T-cell (primary cell): ENCODE data around the gene SASS6. TPM values are rescaled to one million over a fixed set of nuclear protein-coding genes. Genes with fewer than 3 reads are reported as not detected.

Source experiments
- ATAC-seq, 4 experiments: fragments of 200-7000 bp in 3 of 4; fragments of 150-1000 bp in 1 of 4; cut with Tn5 transposase; replicated peaks in 1 of 4; 1 replicate in 3 of 4; 2 replicates in 1 of 4; pipeline ENCODE4 v1.10.0; 2021; ENCODE audit warnings: moderate library complexity in 3 of 4, mild to moderate bottlenecking in 2 of 4, moderate number of reproducible peaks in 1 of 4
- CTCF ChIA-PET, 2 donors: fragments of 300-600 bp; sonication (Branson Sonifier 250); formaldehyde crosslinking; loops; one replicate each; lab custom pipeline; 2022; ENCODE audit warnings: antibody characterized with exemption in 2 of 2; lab: Charles Lee
- POLR2A ChIA-PET, 2 donors: fragments of 300-600 bp; sonication (Branson Sonifier 250); formaldehyde crosslinking; loops; one replicate each; lab custom pipeline; 2022; ENCODE audit warnings: antibody characterized with exemption in 2 of 2; lab: Charles Lee
- DNase-seq, 35 experiments: peaks; one replicate each; pipeline versions ENCODE4 v3.0.0 to v3.0.0-alpha.2; 2013 to 2023
- H3K27ac ChIP-seq: one replicate; pipeline ENCODE4 v1.5.1; 2013; ENCODE audit warnings: low read length
- H3K27me3 ChIP-seq, 2 experiments: replicated peaks in 1 of 2; 1 replicate in 1 of 2; 2 replicates in 1 of 2; pipeline versions ENCODE4 v1.6.1 to v1.7.0; 2013; ENCODE audit warnings: low read length in 1 of 2, mixed read lengths in 1 of 2; ENCODE audit not compliant: control insufficient read depth in 2 of 2, insufficient read depth in 2 of 2; ENCODE audit errors: extremely low read depth in 1 of 2
- H3K36me3 ChIP-seq, 2 donors: 1 replicate in 1 of 2; 2 replicates in 1 of 2; pipeline versions ENCODE4 v1.6.1 to v1.7.0; 2013; ENCODE audit warnings: low read length in 1 of 2; ENCODE audit not compliant: control insufficient read depth in 2 of 2, insufficient read depth in 1 of 2; ENCODE audit errors: extremely low read depth in 1 of 2
- H3K4me1 ChIP-seq, 2 experiments: 1 replicate in 1 of 2; 2 replicates in 1 of 2; pipeline versions ENCODE4 v1.6.1 to v1.7.0; 2013; ENCODE audit warnings: low read length in 2 of 2, mixed read lengths in 1 of 2; ENCODE audit not compliant: insufficient read depth in 2 of 2, control insufficient read depth in 1 of 2; ENCODE audit errors: extremely low read depth in 1 of 2
- H3K4me3 ChIP-seq, 2 donors: 1 replicate in 1 of 2; 2 replicates in 1 of 2; pipeline versions ENCODE4 v1.5.1 to v1.7.0; 2013; ENCODE audit warnings: mild to moderate bottlenecking in 2 of 2, low read length in 1 of 2, moderate library complexity in 1 of 2; ENCODE audit not compliant: control insufficient read depth in 1 of 2; ENCODE audit errors: extremely low read depth in 1 of 2
- H3K9me3 ChIP-seq: 2 replicates; pipeline ENCODE4 v1.7.0; 2013
- H3K27ac Mint-ChIP-seq, 2 donors: one replicate each; pipeline ENCODE4 v1.8.0; 2020 to 2021; ENCODE audit warnings: mild to moderate bottlenecking in 2 of 2, mixed read lengths in 2 of 2
- H3K27me3 Mint-ChIP-seq, 2 donors: one replicate each; pipeline ENCODE4 v1.8.0; 2021 to 2022; ENCODE audit warnings: mixed read lengths in 2 of 2
- H3K36me3 Mint-ChIP-seq: one replicate; pipeline ENCODE4 v1.8.0; 2021; ENCODE audit warnings: mixed read lengths
- H3K4me1 Mint-ChIP-seq, 3 donors: one replicate each; pipeline ENCODE4 v1.8.0; 2020 to 2022; ENCODE audit warnings: mixed read lengths in 3 of 3, mild to moderate bottlenecking in 1 of 3
- H3K4me3 Mint-ChIP-seq, 3 donors: one replicate each; pipeline ENCODE4 v1.8.0; 2020 to 2022; ENCODE audit warnings: mild to moderate bottlenecking in 3 of 3, mixed read lengths in 3 of 3, moderate library complexity in 3 of 3
- H3K9me3 Mint-ChIP-seq, 3 donors: one replicate each; pipeline ENCODE4 v1.8.0; 2020 to 2022; ENCODE audit warnings: mixed read lengths in 3 of 3
- WGBS: methylation state at CpG from one replicate; pipeline ENCODE4 v1.1.5; 2013; ENCODE audit warnings: missing lambda C conversion rate; ENCODE audit not compliant: insufficient coverage; 5-methylcytosine and 5-hydroxymethylcytosine counted together
- total RNA-seq, 35 experiments: library from RNA in 6 of 35; stranded (reverse) in 6 of 35; fragments of 120-200 nt in 1 of 35; gene quantifications; one replicate each; pipeline versions ENCODE4 v1.2.1 to v1.2.4 and lab custom pipeline; 2013 to 2026

The SASS6 gene
- total RNA-seq, 5 donors from 2014 or later (not counting 1 experiment from before 2014, with no cell fraction given) = 2.8 to 6.6 (median 4.4) TPM

DNA sequence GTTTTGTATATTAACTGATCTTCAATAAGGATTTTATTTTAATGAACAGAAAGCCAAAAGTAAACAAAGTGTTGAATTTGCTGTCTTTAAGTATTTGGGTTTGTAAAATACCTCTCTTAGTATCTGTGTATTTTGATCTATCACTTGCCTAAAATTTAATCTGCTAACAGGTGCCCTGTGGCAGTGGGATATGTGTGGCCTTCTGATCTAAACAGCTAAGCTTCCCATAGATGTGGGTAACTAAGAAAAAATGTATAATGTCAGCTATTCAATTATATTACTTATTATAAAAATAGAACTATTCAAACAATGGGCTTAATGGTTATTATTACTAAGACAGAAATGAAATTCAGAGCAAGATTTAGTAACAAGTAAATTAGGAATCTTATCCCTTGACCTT lies 30.2 kb upstream of the SASS6 start:
- H3K36me3 Mint-ChIP-seq = peaks cover 6% of the 10 kb centered on the region
- no peaks in the 10 kb centered on the region for H3K4me1 Mint-ChIP-seq
- no peak overlapping the region for H3K27ac Mint-ChIP-seq
- no peaks in the 10 kb centered on the region for H3K27me3 ChIP-seq
- H3K4me3 Mint-ChIP-seq = no peak overlapping the region
- CTCF ChIA-PET = no interaction called here
- no peaks in the 10 kb centered on the region for H3K27me3 Mint-ChIP-seq
- no peaks in the 10 kb centered on the region for H3K9me3 ChIP-seq
- DNase-seq = no peak
- H3K4me3 ChIP-seq = no peak overlapping the region
- POLR2A ChIA-PET = interaction anchor here in 1 of 2 donors (0.6 kb wide), 1 partner anchor 255 kb away, joined by 5 read pairs; no protein-coding TSS in a partner anchor
- no peaks in the 10 kb centered on the region for H3K9me3 Mint-ChIP-seq
- ATAC-seq = no peak
- no peaks in the 10 kb centered on the region for H3K36me3 ChIP-seq
- no peak overlapping the region for H3K27ac ChIP-seq
- no peaks in the 10 kb centered on the region for H3K4me1 ChIP-seq

- H3K36me3 ChIP-seq = peaks cover 0 to 13% of the 10 kb centered on the region in 2 donors
- peaks cover 0 to 2% of the 10 kb centered on the region in 2 experiments for H3K4me1 ChIP-seq
- H3K9me3 Mint-ChIP-seq = no peaks in the 10 kb centered on the region
- peaks cover 11% of the 10 kb centered on the region for H3K36me3 Mint-ChIP-seq
- no peak overlapping the region for H3K27ac ChIP-seq
- ChIA-PET CTCF (no interaction called here), POLR2A (no interaction called here)
- H3K4me3 ChIP-seq = no peak overlapping the region
- H3K4me1 Mint-ChIP-seq = peaks cover 6 to 9% (median 8%) of the 10 kb centered on the region in 3 donors
- no peaks in the 10 kb centered on the region for H3K27me3 Mint-ChIP-seq
- H3K27ac Mint-ChIP-seq = peak overlapping the region; percentile 53 to 56
- no peaks in the 10 kb centered on the region for H3K9me3 ChIP-seq
- H3K27me3 ChIP-seq = no peaks in the 10 kb centered on the region
- DNase-seq (no peak), ATAC-seq (no peak)
- no peak overlapping the region for H3K4me3 Mint-ChIP-seq
- WGBS = no CpG with 5 or more reads among the region's 4 CpGs
These were observed 19.5 kb upstream of the SASS6 start for GRCh38 chr1:100152271-100152670.

DNA sequence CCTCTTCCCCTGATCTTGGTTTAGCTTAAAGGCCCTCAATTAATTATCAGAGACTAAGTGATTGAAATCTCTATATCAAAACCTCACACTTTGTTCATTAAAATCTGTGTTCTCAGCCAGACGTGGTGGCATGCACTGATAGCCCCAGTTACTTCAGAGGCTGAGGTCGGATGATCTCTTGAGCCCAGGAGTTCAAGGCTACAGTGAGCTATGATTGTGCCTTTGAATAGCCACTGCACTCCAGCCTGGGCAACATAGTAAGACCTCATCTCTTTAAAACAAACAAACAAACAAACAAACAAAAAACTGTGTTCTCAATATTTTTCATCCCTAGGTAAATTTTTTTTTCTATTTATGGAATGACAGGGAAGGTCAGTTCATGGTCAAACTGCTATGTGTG lies 18.9 kb upstream of the SASS6 start:
- H3K9me3 Mint-ChIP-seq = no peaks in the 10 kb centered on the region
- Histone ChIP-seq H3K27me3 (no peaks in the 10 kb centered on the region), H3K36me3 (peaks cover 0 to 17% of the 10 kb centered on the region in 2 donors), H3K4me1 (peaks cover 0 to 2% of the 10 kb centered on the region in 2 experiments), H3K27ac (no peak overlapping the region), H3K4me3 (no peak overlapping the region), H3K9me3 (no peaks in the 10 kb centered on the region)
- CTCF ChIA-PET = no interaction called here
- no peak overlapping the region for H3K4me3 Mint-ChIP-seq
- H3K27ac Mint-ChIP-seq = peak overlapping the region; percentile 40 to 56
- H3K27me3 Mint-ChIP-seq = no peaks in the 10 kb centered on the region
- POLR2A ChIA-PET = no interaction called here
- ATAC-seq (no peak), DNase-seq (no peak)
- 100% methylated on average over 1 of the region's 2 CpGs for WGBS
- H3K36me3 Mint-ChIP-seq = peaks cover 13% of the 10 kb centered on the region
- H3K4me1 Mint-ChIP-seq = peaks cover 6 to 9% (median 8%) of the 10 kb centered on the region in 3 donors

- H3K9me3 ChIP-seq = no peaks in the 10 kb centered on the region
- ChIA-PET POLR2A (no interaction called here), CTCF (no interaction called here)
- H3K36me3 ChIP-seq = peaks cover 0 to 55% of the 10 kb centered on the region in 2 donors
- Mint-ChIP-seq H3K27me3 (no peaks in the 10 kb centered on the region), H3K36me3 (peaks cover 35% of the 10 kb centered on the region), H3K4me1 (peaks cover 6 to 9% (median 8%) of the 10 kb centered on the region in 3 donors), H3K4me3 (no peak overlapping the region), H3K27ac (peak overlapping the region in 1 of 2 donors; percentile 38), H3K9me3 (no peaks in the 10 kb centered on the region)
- no peak for ATAC-seq
- DNase-seq = no peak
- H3K4me3 ChIP-seq = no peak overlapping the region
- WGBS = 92% methylated on average over 2 of the region's 4 CpGs
- H3K27me3 ChIP-seq = no peaks in the 10 kb centered on the region
- H3K27ac ChIP-seq = no peak overlapping the region
- H3K4me1 ChIP-seq = peaks cover 0 to 2% of the 10 kb centered on the region in 2 experiments
These were observed 15.1 kb upstream of the SASS6 start for GRCh38 chr1:100147875-100148274.

- DNase-seq (no peak), ATAC-seq (no peak)
- Mint-ChIP-seq H3K27me3 (no peaks in the 10 kb centered on the region), H3K9me3 (no peaks in the 10 kb centered on the region), H3K4me1 (peaks cover 4 to 10% (median 4%) of the 10 kb centered on the region in 3 donors), H3K27ac (no peak overlapping the region), H3K36me3 (peaks cover 43% of the 10 kb centered on the region), H3K4me3 (no peak overlapping the region)
- no CpG with 5 or more reads among the region's 1 CpG for WGBS
- Histone ChIP-seq H3K27me3 (no peaks in the 10 kb centered on the region), H3K4me1 (no peaks in the 10 kb centered on the region), H3K27ac (no peak overlapping the region), H3K9me3 (no peaks in the 10 kb centered on the region), H3K4me3 (no peak overlapping the region), H3K36me3 (peaks cover 0 to 63% of the 10 kb centered on the region in 2 donors)
- POLR2A ChIA-PET = no interaction called here
- CTCF ChIA-PET = no interaction called here
These were observed 14.2 kb upstream of the SASS6 start for GRCh38 chr1:100146958-100147357.

GRCh38 chr1:100145116-100145515 lies 12.4 kb upstream of the SASS6 start:
- CTCF ChIA-PET = interaction anchor here in 1 of 2 donors (0.5 kb wide), 1 partner anchor 97 kb away, joined by 3 read pairs; no protein-coding TSS in a partner anchor
- H3K27ac ChIP-seq = no peak overlapping the region
- peaks cover 0 to 80% of the 10 kb centered on the region in 2 donors for H3K36me3 ChIP-seq
- 100% methylated on average over 1 of the region's 3 CpGs for WGBS
- Mint-ChIP-seq H3K27me3 (no peaks in the 10 kb centered on the region), H3K4me1 (peaks cover 2 to 16% (median 7%) of the 10 kb centered on the region in 3 donors), H3K36me3 (peaks cover 53% of the 10 kb centered on the region), H3K4me3 (no peak overlapping the region), H3K27ac (no peak overlapping the region), H3K9me3 (no peaks in the 10 kb centered on the region)
- no peak for ATAC-seq
- H3K4me3 ChIP-seq = no peak overlapping the region
- POLR2A ChIA-PET = no interaction called here
- no peaks in the 10 kb centered on the region for H3K27me3 ChIP-seq
- no peak for DNase-seq
- H3K9me3 ChIP-seq = no peaks in the 10 kb centered on the region
- H3K4me1 ChIP-seq = no peaks in the 10 kb centered on the region

DNA sequence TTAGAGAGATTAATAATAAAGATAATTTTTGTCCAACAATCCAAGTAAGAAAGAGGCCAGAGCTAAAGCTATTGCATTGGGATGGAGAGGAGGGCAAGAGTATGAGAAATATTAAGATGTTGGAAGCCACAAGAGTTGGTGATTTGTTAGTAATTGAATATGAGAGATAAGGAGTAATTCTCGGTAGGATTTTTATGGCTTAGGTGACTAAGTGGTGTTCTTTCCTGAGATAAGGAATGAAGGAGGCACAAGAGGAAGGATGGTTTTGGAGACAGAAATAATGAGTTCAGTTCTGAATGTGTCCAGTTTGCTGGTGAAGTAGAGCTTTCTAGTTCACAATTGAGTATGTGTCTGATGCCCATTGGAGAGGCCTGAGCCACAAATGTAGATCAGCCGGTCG lies 9.6 kb upstream of the SASS6 start:
- Histone ChIP-seq H3K4me1 (no peaks in the 10 kb centered on the region), H3K9me3 (no peaks in the 10 kb centered on the region), H3K27me3 (no peaks in the 10 kb centered on the region), H3K36me3 (peaks cover 0 to 94% of the 10 kb centered on the region in 2 donors), H3K27ac (no peak overlapping the region), H3K4me3 (no peak overlapping the region)
- WGBS = 100% methylated on average over 3 of the region's 3 CpGs
- no peak for DNase-seq
- no peaks in the 10 kb centered on the region for H3K9me3 Mint-ChIP-seq
- peaks cover 4 to 16% (median 11%) of the 10 kb centered on the region in 3 donors for H3K4me1 Mint-ChIP-seq
- no peak overlapping the region for H3K4me3 Mint-ChIP-seq
- no peaks in the 10 kb centered on the region for H3K27me3 Mint-ChIP-seq
- ATAC-seq = no peak
- peaks cover 60% of the 10 kb centered on the region for H3K36me3 Mint-ChIP-seq
- ChIA-PET CTCF (no interaction called here), POLR2A (no interaction called here)
- H3K27ac Mint-ChIP-seq = no peak overlapping the region
